CD1c-positive myeloid dendritic cell (primary cell): ENCODE results near the gene ADPRS.

ENCODE experiments used
- DNase-seq: peaks from one replicate; pipeline ENCODE4 v3.0.0-alpha.2; 2016; ENCODE audit errors: extremely low spot score

ADPRS gene, protein sequence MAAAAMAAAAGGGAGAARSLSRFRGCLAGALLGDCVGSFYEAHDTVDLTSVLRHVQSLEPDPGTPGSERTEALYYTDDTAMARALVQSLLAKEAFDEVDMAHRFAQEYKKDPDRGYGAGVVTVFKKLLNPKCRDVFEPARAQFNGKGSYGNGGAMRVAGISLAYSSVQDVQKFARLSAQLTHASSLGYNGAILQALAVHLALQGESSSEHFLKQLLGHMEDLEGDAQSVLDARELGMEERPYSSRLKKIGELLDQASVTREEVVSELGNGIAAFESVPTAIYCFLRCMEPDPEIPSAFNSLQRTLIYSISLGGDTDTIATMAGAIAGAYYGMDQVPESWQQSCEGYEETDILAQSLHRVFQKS

DNA sequence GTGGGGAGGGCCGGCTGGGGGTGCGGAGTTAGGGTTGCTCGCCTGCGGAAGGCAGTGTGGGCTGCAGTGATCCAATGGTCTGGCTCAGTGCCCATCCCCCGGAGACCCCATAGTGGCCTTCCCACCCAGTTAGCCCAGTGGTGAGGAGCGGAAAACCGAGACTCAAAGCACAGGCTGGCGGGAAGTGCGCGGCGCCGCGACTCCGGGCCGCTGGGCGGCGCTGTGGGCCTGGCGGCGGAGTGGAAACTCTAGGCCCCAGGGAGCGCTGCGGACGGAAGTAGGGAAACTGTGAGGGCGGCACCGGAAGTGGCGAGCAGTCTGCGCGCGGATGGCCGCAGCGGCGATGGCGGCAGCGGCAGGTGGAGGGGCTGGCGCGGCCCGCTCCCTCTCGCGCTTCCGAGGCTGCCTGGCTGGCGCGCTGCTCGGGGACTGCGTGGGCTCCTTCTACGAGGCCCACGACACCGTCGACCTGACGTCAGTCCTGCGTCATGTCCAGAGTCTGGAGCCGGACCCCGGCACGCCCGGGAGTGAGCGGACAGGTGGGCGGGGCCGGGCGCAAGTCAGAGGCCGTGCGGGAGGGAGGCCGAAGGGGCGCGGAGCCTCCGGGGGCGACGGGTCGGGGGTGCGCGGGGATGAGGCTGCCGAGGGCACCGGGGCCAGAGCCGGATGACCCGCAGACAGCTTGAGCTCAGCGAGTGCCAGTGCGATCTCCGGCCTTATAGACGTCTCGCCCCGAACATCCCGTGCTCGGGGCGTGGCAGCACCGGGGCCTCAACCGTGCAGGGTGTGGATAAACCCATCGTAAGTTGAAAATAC, at the start of gene ADPRS:
Gene ADPRS, plus strand, starts transcription at position 316 of the 816 bp plus-strand sequence. Its CDS starts 13 bp downstream, at position 329.
- DNase-seq: peak; percentile 95

DNA sequence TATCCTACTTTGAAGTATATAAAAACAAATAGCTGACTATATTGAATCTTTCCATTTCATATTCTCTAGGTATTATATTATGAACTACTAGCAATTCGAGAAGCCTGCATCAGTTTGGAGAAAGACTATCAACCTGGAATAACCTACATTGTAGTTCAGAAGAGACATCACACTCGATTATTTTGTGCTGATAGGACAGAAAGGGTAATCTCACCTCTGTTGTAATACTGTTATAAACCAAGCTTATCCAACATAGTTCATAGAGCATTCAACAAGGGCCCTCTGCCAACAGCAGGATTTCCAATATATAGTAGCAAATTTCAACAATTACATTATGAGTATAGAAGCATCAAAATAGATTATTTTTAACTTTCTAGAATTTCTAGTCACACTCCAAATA, 48.5 kb upstream of the ADPRS start:
- DNase-seq: no peak

DNA sequence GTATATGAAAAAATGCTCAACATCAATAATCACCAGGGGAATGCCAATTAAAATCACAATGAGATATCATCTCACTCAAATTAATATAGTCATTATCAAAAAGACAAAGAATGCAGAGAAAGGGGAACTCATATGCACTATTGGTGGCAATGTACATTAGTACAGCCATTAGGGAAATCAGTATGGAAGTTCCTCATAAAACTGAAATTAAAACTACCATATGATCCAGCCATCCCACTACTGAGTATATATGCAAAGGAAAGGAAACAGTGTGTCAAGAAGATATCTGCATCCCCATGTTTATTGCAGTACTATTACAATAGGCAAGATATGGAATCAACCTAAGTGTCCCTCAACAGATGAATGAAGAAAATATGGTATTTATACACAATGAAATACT, 36.9 kb upstream of the ADPRS start:
- peak; percentile 41 for DNase-seq

DNA sequence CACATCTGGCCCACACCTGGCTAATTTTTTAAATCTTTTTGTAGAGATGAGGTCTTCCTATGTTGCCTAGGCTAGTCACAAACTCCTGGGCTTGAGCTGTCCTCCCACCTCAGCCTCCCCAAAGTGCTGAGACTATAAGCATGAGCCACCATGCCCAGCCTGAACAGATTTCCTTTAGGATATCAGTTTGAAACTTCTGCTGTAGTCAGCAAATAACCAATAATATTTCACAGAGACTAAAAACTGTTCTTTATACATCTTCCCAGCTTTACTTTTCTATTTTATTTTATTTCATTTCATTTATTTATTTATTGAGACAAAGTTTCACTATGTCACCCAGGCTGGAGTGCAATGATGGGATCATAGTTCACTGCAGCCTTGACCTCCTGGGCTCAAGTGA, 34.7 kb upstream of the ADPRS start:
- no peak for DNase-seq

DNA sequence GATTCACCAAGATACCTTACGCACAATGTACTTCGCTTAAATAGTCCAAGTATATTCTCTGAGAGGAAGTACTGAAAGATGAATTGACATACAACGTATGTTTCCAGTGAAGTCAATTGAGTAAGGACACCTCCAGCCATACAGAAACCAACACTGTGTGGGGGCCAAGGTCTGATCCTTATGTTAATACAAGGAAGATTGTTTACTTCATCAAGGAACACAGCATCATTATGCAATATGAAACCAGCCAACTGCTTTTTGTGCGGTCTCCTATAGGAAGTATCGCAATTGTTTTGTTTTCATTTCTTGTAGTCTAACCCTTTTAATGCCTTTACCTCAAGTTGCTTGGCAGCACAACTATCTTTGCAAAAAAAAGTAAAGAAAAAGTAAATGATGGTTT, 33.0 kb upstream of the ADPRS start:
- DNase-seq: peak; percentile 71

DNA sequence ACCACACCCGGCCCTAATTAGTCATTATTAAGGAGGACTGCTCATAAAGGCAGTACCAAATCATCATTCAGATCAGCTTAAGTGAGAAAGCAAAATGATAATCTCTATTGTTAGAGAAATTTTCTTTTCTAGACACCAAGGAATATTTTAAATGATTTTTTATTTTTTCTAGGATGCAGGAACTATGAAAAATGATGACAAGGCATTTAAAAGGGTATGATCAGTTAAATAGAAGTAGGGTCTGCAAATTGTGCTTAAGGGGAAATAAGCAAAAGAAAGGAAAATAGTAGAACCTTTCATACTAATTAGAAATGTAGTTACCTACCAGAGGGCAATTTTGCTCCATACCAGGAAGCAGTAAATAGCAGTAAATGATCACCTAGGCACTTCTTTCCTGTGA, 26.4 kb upstream of the ADPRS start:
- DNase-seq: no peak

DNA sequence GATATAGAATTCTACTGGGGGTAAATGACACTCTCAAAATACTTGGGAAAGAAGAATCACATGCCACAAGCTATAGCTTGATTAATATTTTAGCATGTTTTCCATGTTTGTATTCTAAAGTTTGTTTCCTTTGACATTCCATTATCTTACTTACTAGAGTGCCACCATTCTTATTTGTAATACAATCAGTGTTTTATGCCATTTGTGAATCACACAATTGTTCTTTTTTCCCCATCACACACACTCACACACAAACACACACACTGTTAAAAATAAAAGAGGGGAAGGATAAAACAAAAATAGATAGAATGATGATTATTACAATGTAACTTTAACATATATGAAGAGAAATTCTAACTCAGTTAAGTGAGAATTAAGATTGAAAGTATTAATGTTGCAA, 20.8 kb upstream of the ADPRS start:
- DNase-seq: no peak

DNA sequence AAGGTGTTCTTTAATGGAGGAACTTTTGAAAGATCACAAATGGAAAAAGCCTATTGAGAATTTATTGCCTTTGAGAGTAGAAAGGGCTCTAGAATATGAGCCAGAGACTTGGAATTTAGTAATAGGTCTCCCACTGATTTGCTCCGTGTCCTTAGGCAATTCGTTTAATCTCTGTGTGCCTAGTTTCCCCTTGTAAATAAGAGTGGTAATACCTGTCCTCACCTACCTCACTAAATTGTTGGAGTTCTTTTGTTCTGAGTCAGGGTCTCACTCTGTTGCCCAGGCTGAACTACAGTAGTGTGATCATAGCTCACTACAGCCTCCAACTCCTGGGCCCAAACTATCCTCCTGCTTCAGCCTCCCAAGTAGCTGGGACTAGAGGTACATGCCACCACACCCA, 19.8 kb upstream of the ADPRS start:
- DNase-seq: no peak

DNA sequence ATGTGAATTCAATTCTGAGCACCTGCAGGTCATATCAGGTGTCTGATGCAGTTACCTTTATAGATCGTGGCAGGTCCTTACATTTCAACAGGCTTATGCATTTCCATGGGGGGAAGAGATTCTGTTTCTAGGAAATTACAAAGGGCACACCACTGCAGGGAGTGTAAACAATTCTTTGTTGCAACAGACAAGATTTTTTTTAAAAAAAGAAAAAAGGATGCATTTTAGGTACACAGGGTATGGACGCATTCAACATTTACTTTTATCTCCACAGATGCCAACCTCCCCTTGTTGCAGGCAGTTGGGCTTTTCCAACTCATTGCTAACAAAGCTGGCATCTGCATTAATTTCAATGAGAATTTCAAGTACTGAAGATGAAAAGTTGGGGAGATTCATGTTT, 18.3 kb upstream of the ADPRS start:
- no peak for DNase-seq

DNA sequence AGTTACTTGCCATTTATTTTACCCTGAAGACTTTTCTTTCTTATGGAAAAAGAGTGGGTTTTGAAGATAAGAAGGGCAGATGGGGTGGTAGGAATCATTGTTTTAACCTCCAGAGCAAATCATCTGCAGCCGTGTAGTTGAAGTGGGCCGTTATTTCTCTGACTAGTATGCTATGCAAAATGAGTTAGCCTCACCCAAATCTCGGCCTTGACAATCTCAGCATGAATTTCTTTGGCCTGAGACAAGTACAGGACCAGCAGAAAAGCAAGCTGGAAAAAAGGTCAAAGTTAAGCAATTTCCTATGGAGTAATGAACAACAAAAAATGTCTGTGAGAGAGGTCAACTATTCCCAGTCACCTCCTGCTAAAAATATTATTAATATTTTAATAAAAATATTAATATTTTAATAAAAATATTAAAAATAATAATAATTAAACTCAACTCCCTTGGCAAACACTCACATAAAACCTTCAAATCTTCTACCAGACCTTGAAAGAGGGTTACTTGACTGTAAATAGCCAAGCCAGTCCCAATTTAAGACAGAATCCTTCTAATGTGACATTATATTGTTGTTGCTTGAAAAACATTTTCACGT, 11.6 kb upstream of the ADPRS start:
- DNase-seq: no peak

DNA sequence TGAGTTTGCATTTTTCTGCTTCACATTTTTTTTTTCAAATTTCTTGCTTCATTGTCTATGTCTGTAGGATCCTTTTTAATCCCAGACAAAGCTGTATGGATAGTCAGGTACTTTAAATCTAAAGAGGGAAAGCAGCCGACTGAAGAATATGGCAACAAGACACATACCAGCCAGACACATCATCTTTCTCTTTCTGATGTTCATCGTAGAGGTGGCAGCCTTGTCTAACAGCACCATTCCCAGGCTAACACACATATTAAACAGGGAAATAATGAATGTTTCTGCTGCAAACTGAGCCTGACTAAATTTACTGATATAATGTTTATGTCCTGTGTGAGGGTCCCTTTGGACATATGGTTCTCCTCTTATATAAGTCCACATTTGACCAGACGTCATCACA, 8.5 kb upstream of the ADPRS start:
- no peak for DNase-seq

DNA sequence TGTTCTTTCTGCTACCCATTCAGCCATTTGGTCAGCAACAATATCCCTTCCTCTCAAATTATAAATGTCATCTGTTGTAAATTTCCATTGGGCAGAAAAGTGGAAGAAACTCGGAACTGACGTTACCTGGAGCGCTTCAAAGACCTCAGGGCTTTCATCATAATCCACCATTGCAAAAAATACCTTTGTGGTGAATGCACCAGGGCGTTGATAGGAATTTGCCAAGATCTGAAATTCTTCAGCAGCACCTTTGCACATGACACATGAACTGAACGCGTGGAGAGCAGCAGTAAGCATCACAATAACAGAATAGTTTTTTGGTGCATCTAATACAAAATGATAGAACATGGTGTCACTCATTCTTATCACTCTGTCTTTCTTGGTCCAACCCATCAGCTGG, 7.9 kb upstream of the ADPRS start:
- no peak for DNase-seq

DNA sequence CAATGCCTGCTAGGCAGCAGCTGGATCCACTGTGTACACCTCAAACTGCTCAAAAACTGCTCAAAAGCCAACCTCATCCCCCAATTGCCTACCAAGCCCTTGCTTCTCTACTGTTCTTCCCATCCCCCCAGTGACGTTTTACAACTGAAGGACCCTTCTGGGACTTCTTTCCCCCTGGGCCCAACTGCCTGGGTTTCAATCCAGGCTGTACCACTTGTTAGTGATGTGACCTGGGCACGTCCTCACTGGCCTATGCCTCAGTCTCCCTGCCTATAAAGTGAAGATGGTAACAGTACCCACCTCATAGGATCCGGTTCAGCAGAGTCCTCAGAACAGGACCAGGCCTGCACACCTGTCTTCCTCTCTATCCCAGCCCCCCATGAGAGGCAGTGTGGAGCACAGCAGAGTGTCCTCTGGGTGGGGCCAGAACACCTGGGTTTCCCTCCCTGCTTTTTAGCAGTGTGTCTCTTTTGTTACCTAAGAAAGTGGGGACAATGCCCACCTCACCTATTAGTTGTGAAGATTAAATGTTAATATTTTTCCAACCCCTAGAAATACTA, 6.7 kb upstream of the ADPRS start:
- DNase-seq: no peak

DNA sequence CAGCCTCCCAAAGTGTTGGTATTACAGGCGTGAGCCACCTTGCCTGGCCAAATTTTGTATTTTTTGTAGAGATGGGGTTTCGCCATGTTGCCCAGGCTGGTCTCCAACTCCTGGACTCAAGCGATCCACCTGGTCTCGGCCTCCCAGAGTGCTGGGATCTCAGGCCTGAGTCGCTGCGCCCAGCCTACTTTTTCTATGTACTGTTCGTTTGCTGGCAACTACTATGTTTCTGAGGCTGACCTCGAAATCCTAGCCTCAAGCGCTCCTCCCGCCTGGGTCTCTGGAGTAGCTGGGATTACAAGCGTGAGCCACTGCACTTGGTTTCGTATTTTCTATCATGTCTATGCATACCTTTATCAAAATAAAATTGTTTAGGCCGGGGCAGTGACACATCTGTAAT, 5.5 kb upstream of the ADPRS start:
- DNase-seq: no peak

DNA sequence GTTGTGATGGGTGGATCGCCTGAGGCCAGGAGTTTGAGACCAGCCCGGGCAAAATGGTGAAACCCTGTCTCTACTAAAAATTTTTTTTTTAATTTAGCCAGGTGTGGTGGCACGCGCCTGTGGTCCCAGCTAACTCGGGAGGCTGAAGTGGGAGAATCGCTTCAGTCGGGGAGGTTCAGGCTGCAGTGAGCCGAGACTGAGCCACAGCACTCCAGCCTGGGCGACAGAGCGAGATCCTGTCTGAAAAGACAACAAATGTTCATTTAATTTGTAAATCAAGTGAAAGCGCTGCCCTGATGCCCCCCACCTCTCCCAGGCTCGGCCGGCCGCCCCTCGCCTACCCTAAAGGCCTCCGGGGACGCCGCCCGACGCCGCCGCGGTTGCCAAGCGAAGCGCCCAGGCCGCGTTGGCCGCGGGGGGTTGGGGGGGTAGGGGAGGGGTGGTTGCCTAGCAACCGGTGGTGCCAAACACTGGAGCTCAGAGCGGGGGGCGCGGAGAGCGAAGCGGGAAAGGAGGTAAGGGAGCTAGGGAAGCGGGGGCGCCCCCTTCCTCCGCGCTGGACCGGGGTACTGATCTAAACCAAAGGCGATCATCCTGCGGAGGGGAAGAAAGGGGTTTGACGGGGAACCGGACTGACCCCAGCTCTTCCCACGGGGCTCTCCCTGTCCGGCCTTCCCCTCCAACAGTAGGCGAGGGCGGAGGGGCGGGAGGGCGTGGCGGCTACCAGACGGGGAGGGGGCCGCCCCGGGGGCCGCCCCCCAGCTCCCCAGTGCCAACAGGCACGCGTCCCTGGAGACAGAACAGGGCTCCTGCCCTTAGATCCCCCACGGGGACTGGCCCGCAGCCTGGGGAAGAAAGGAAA, 4.8 kb upstream of the ADPRS start, which contains the start of gene TEKT2:
Gene TEKT2, plus strand, starts transcription at position 460 of the 862 bp plus-strand sequence. CDS start 828 bp downstream, outside the sequence.
- peak; percentile 28 for DNase-seq

DNA sequence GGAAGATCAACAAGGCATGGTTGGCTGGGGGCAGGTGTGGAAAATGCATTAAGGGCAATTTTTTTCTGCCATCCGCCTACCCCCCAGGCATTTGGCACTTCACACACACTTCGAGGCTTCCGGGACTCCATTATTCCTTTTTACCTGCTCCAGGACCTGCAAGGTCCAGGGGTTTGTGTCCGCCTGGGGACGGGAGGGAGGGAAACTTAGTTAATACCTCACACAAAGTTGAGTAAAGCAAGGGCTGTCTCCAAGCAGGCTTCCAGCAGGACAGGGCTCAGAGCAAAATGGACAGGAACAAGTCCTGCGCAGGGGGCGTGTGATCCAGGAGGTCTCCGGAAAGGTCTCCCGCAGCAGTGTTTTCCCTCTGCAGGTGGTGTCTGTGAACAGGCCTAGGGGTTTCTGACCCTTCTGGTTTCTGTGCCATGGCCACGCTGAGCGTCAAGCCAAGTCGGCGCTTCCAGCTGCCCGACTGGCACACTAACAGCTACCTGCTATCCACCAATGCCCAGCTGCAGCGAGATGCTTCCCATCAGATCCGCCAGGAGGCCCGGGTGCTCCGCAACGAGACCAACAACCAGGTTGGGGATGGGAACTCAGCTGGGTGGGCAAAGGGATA, 4.1 kb upstream of the ADPRS start:
- DNase-seq: no peak

DNA sequence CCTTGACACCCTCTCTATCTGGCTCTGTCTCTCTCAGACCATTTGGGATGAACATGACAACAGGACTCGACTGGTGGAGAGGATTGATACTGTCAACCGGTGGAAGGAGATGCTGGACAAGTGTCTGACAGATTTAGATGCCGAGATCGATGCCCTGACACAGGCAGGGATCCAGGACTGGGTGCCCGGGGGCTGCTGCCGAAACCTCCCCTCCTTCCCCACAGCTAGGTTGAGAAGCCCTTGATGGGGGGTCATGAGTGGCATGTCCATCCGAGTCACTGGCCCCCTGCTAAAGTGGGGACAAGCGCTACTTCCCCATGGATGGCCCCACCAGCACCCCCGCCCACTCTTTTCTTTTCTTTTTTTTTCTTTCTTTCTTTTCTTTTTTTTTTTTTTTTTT, 3.6 kb upstream of the ADPRS start:
- no peak for DNase-seq

DNA sequence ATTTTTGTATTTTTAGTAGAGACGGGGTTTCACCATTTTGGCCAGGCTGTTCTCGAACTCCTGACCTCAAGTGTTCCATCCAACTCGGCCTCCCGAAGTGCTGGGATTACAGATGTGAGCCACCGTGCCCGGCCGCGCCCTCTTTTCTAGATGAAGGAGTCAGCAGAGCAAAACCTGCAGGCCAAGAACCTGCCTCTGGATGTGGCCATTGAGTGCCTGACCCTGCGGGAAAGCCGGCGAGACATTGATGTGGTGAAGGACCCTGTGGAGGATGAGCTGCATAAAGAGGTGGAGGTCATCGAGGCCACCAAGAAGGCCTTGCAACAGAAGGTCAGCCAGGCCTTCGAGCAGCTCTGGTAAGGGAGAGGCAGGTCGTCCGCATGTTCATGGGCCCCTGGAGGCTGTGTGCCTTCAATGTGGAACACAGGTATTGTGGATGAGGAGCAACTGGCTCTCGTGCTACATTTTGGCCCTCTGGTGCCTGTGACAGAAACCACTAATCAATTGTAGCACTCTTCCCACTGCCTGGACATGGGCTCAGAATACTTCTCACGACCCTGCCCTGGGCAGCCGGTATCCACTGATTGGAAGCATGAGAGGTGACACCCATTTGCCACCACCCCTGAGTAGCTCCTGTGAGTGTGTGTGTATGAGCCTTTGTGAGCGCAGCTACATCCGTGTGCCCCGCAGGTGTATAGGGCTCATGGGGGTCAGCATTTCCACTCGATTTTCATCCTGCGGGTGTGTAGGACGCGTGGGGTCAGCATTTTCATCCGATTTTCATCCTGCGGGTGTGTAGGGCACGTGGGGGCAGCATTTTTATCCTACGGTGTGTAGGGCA, 2.8 kb upstream of the ADPRS start:
- no peak for DNase-seq

DNA sequence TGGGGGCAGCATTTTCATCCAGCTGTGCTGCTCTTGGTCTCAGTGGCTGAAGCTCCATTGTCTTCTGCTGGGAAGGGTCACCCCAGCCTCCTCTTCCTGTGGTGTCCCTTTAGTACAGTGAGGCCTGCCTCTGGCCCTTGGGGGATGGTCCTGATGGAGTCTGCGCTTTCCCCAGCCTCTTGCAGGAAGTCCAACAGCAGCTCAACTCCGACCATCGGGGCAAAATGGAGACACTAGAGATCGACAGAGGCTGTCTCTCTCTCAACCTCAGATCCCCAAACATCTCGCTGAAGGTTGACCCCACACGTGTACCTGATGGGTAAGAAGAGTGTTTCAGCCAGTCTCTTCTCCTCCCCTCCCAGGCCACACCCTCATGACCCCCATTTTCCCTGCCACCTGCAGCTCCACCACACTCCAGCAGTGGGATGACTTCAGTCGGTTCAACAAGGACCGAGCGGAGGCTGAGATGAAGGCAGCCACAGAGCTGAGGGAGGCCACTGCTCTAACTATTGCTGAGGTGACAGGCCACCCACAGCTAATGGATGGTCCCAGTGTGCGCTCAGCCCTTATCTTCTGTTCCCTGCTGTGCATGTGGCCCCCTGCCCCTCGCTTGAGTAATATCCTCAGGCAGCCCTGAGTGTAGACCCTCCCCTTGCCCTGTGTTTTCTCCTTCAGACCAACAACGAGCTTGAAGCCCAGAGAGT, 2.0 kb upstream of the ADPRS start:
- no peak for DNase-seq
